HCEC 1CT (cell line): ENCODE measurements around the gene PROX1.
A peak's percentile ranks its signal among the peaks of the same experiment; 100 is the strongest.

Source experiments
- DNase-seq: peaks from one replicate; pipeline ENCODE4 v3.0.0-alpha.2; 2017

PROX1 gene

GRCh38 chr1:213980906-213981305 is 6.9 kb upstream of the PROX1 start:
- DNase-seq, result no peak

- no peak for DNase-seq
Measured at GRCh38 chr1:213982289-213982671, 5.5 kb upstream of the PROX1 start.

- DNase-seq, result no peak
Measured at GRCh38 chr1:213982672-213983492, 4.9 kb upstream of the PROX1 start.

GRCh38 chr1:213983493-213984386 is 4.0 kb upstream of the PROX1 start:
- DNase-seq, result no peak

- DNase-seq, result no peak
Measured at GRCh38 chr1:213984387-213985208, 3.2 kb upstream of the PROX1 start.

- no peak for DNase-seq
Measured at GRCh38 chr1:213985209-213986019, 2.4 kb upstream of the PROX1 start.

GRCh38 chr1:213986020-213986924 is 1.5 kb upstream of the PROX1 start:
- no peak for DNase-seq

GRCh38 chr1:213986925-213987250 is 885 bp upstream of the PROX1 start:
- DNase-seq, result no peak

- peak; percentile 10 for DNase-seq
Measured at GRCh38 chr1:213987422-213987926, 299 bp upstream of the PROX1 start.

GRCh38 chr1:213988507-213989001 is 781 bp downstream of the PROX1 start:
- no peak for DNase-seq

GRCh38 chr1:213989002-213989855 is 1.5 kb downstream of the PROX1 start:
- no peak for DNase-seq

- DNase-seq, result no peak
Measured at GRCh38 chr1:213993929-213994328, 6.2 kb downstream of the PROX1 start.

GRCh38 chr1:213994888-213995287 is 7.1 kb downstream of the PROX1 start:
- DNase-seq, result no peak

- DNase-seq, result no peak
Measured at GRCh38 chr1:213995603-213996002, 7.8 kb downstream of the PROX1 start.

- no peak for DNase-seq
Measured at GRCh38 chr1:213996320-213997037, 8.7 kb downstream of the PROX1 start.

GRCh38 chr1:213997038-213997771 is 9.4 kb downstream of the PROX1 start:
- DNase-seq, result no peak

- no peak for DNase-seq
Measured at GRCh38 chr1:213997772-213998107, 10.0 kb downstream of the PROX1 start.

- no peak for DNase-seq
Measured at GRCh38 chr1:213998785-213999184, 11.0 kb downstream of the PROX1 start.

GRCh38 chr1:213999732-214000131 is 12.0 kb downstream of the PROX1 start:
- no peak for DNase-seq
